Measurements from ENCODE around the gene FAM83F.

FAM83F gene

DNA sequence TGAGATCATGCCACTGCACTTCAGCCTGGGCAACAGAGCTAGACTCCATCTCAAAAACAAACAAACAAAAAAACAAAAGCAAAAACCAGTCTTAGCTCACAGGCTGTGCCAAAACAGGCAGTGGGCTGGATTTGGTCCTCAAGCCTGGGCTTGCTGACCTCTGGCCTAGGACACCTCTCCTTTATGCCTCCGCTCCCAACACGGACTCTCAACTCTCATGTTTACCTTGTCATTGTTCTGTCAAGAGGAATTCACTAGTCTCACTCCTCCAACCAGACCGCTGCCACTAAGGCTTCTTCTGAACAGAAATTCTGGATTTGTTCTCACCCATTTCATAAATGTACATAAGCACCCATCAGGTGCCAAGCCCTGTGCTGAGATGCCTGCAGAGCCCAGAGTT lies 42.6 kb downstream of the FAM83F start:
- DNase-seq = no peak

DNA sequence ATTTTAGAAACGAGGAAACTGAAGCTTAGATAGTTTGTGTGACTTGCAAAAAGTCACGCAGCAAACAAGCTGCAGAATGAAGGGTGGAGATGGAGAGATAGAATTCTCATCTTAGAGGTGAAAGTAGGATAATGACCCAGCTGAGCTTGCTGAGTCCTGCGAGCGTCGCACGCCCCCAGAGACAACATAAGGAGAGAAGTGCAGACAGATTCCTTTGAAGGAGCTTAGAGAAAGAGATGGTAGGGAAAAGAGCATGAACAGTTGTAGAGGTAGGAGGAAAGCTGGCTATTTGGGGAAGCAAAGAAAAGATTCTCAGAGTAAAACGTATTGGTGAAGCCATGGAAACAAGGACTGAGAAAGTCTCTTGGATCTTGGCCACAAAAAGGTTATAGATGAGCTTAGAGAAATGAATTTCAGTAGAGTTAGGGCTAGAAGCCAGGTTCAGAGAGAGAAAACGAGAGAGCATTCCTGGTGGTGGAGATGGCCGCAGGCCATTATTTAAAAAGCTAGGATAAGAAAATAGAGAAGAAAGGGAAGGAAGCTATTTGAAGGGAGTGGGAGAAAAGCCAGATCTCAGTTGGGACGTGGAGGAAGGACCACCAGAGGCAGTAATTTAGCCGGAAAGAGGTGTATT lies 44.8 kb downstream of the FAM83F start:
- DNase-seq = no peak

DNA sequence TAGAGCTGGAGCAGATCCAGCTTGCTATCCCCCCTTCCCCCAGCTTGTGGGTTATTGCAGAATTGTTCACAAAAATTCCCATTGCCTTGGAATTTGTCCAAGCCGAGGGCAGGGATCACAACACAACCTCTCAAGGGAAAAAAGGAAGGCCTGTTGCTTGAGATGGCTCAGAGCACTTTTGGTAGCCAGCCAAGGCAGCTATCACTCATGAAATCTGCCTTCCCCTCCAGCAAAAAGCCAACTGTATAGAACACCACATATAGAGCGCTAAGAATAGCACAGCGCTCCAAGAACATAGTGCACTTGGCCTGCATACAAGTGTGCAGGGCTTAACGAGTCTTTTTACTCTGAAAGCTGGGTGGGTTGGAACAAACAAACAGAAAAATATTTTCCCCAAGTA lies 46.2 kb downstream of the FAM83F start:
- DNase-seq = peak; percentile 33

DNA sequence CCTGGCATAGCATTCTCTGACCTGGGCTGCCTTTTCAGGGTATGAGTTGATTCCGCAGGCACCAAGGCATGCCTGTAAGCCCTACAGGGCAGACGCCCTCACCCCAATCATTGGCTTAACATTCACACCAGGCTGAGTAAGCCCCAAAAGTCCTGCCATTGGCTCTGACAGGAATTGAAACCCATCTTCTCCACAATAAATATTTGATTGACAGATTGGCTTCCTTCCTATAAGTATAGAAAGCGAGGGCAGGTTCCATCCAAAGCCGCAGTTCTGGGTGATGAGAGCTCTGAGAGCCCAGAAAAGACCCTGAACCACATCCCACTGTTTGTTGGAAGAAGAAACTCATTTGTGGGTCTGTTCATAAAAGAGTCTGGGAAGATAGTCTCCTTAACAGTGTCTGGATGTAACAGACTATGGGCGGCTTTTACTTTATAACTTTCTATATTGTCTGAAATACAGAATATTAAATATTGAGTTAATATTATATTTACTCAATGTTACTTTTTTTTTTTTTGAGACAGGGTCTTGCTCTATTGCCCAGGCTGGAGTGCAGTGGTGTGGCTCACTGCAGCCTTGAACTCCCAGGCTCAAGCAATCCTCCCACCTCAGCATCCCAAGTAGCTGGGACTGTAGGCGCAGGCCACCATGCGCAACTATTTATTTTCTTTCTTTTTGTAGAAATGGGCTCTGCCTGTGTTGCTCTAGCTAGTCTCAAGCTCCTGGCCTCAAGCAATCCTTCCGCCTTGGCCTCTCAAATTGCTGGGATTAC lies 46.8 kb downstream of the FAM83F start:
- no peak for DNase-seq

DNA sequence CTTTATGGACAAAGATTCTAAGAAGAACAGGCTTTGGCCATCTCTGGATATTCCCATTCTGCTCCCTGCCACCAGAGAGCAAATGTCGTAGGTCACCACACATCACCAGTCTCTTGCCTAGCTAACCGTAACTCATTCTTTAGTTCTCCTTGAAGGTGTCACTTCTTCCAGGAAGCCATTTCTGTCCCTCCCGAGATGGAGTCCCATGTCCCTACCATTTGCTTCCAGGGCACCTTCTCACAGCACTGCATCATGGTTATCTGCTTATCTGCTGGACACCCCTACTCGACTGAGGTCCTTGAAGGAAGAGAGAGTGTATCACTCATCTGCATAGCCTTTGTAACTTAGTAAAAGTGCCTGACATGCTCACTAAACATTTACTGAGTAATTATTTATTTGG lies 47.6 kb downstream of the FAM83F start:
- DNase-seq = no peak

DNA sequence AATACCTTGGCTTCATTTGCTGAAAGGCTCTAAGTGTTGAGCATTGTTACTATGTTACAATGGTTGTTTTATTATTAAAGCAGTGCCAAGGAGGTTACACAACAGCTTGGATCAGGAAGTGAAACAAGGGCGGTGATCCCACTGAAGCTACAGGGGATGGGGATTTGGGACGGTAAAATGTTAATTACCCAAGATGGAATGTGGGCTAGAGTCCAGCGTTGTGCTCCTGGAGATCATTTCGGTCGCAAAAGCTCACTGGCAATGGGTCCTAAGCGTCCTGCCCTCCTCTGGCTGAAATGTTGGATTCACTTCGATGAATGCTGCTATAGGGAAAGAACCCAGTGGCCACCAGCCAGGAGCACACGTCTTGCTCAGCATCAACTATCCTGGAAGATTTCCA lies 48.3 kb downstream of the FAM83F start:
- DNase-seq = no peak

DNA sequence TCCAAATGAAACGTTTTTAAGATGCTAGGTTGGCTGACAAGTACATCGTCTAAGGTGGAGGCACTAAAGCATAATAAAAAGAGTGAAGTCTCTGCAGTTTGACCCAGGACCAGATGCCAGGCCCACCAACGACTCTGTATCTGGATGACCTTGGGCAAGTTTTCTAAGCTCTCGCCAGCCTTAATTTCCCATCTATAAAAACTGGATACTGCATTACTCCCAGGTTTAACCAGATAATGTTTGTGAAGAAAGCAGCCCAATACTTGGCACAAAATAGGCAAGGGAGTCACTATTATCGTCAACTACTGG lies 49.0 kb downstream of the FAM83F start:
- DNase-seq = no peak

DNA sequence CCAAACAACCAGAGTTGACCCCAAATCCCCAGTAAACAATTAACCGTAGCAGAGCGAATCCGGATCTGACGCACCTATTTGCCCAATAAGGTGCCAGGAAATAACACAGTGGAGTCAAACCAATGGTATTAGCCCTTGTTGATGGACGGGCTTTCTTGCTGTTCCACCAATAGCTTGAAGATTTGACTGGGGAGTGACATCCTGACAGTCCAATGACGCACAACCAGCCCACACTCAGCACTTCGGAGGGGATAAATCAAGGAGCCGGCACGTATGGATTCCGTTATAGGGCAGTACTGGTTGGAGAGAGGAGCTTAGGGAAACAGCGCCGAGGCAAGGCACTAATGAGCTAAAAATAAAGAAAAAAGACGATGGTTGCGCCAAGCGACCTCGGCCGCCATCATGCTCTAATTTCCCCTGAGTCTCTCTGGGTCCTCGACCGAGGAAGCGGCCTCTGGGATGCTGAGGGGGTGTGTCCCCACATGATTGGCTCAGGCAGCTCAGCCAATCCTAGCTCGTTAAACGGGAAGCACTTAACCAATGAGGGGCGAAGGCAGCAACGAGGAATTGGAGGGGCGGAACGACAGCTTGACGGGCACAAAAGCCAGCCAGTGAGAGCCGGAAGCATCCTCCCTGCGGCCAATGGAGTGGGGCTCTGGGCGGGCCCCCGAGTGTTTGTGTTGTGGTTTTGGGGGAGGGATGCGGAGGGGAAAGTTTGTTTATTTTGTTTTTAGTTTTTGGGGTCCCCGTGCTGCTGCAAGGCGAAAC lies 49.5 kb downstream of the FAM83F start:
- DNase-seq = peak; percentile 100

DNA sequence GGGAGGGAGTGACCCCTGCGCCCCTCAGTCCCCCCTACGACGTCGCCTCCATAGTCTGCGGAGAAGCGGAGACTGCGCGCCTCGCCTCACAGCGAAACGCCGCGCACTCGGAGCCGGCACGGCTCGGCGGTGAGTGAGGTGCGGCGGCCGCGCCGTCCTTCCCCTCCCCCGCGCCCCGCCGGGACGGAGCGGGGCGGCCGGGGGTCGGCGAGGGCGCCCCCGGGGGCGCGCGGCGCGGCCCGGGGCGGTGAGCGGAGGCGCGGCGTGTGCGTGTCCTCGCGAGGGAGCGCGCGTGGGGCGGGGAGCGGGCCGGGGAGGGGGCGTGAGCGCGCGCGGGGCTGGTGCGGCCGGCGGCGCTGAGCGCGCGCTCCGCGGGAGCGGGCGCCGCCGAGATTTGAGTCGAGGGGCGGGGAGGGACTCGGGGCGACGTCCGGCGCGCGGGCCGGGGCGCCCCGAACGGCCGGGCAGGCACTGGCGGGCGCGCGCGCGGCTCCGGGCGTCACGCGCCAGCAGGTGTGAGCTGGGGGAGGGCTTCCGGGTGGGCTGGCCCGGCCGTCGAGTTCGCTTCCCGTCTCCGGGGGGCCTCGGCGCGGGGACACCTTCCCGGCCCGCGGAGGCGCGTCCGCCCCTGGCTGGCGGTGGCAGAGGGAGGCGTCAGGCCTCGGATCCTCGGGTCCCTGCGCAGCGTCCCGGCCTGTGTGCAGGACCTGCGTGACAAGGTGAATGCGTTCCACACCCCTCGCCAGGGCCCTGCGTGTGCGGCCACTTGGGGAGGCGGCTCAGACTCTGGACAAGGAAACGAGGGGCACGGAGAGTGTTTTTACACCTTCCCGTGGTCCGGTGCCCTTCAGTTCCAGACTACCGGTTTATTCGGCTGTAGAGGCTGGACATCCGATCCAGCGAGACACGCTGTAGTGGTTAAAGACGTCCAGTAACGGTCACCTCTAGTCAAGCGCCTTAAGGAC lies 50.4 kb downstream of the FAM83F start:
- peak; percentile 40 for DNase-seq

DNA sequence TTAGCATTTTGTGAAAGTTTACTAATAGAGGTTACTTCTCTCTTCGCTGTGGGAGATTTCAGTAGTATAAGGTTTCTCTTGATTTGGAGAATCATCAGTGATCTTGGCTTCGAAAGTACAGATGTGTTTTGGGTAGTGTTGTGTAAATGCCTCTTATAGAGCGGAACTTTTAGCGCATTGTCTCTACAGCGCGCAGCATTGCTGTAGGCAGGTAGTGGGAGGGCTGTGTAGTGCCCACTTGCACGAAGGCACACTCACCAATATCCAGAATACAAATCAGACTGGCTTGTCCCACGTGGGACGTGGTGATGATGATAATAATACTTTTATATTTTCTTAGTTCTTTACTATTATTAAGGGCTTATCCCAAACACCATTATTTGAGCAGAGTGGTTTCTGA lies 51.4 kb downstream of the FAM83F start:
- DNase-seq = no peak

DNA sequence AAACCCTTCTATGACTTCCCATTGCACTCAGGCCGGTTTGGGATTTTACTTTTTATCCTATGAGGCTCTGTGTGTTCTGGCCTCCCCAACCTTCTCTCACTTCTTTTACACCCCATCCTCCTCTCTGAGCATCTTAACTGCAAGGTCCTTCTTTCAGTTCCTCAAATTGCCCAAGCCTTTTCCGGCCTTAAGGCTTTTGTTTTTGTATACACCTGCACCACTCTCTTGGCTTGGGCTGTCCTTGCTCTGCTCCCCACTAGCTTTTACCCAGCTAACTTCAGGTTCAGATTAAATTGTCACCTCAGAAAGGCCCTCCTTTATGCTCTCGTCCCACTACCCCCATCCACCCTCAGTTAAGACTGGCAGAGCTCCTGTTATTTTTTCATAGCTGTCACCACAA lies 55.5 kb downstream of the FAM83F start:
- no peak for DNase-seq

DNA sequence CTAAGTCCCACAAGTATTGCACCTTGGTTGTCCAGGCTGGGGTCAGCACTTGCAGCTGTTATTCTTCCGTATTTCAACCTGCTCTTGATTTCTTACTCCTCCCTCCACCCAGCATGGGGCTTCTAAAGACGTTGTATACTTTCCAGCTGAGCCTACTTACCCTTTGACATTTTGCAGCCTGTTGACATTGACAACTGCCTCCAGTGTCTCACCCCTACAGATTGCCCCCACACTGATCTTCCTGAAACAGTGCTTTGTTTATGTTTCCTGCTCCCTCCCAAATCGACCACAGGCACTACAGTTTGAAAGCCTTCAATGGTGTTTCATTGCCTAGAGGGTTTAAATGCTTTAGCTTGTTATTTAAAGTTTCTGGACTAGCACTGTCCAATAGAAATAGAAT lies 56.6 kb downstream of the FAM83F start:
- DNase-seq = no peak

DNA sequence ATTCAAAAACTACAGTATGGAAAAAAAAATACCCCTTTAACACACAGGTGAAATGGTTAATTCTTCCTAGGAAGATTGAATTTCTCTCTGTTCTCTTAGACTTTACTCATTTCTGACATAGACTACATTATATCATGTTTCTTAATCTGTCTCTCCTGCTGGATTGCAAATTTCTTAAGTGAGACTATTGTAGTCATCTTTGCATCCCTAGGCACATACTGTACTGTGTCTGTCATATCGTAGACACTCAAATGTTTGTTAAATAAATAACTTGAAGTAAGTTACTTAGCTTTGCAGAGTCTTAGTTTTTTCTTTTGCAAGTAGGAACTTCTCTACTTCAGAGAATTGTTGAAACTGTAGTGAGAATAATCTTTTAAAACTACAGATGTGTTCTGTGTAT lies 58.7 kb downstream of the FAM83F start:
- DNase-seq = no peak

DNA sequence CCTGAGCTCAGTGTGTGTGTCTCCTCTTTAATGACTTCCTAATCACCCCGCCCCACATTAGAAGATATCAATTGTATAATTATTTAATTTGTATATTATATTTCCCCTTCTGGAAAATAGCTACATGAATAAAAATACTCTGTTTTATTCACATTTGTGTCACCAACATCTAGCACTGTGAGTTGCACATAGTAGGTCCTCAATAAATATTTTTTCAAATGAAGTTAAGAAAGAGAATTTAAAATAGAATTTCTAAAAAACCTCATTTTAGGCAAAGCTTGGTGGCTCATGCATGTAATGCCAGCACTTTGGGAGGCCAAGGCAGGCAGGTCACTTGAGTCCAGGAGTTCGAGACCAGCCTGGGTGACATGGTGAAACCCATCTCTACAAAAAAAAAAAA lies 59.7 kb downstream of the FAM83F start:
- no peak for DNase-seq

DNA sequence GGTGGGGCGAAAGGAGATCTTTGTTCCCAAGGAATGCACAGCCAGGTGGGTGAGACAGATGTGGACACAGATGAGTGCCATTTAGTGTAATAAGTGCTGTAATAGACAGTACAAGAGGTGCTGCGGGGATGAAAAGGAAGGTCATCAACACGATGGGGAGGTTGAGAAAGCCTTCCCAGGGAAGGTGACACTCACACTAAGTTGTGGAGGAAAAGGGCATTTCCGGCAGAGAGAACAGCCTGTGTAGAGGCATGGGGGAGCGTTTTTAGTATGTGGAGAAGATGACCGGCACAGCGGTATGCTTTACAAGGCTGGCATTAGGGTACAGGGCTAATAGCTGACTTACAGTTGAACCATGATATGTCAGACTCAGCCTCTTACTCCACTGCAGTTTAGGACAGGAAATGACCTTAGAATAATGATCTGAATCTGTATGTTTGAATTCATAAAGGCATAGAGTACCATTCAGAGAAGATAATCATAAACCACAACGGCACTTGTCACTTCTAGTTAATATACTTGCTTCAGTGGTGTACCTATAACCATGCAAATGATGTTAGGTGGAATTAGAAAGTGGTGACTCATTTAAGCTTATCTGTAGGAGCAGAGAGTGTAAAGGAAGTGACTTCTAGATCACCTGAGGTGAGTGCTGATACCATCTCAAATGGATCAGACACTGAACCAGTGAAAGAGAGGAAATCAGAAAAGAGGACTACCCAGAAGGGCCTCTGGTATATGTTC lies 60.6 kb downstream of the FAM83F start:
- no peak for DNase-seq

DNA sequence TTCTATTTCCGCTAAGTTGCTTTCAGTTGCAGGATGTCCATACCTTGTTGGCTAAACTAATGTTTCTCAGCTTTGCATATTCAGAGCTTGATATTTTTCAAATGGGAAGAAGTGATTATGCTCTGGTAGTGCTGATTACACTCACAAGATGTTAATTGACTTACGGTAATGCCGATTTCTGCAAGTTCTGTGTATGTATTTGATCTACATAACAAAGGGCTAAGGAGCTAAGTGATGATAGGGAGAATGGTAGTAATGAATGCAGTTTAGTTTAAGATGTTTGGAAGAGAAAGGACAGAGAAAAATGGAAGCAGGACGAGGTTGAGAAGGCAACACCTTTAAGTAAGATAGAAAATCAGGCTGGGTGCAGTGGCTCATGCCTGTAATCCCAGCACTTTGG lies 61.4 kb downstream of the FAM83F start:
- no peak for DNase-seq

DNA sequence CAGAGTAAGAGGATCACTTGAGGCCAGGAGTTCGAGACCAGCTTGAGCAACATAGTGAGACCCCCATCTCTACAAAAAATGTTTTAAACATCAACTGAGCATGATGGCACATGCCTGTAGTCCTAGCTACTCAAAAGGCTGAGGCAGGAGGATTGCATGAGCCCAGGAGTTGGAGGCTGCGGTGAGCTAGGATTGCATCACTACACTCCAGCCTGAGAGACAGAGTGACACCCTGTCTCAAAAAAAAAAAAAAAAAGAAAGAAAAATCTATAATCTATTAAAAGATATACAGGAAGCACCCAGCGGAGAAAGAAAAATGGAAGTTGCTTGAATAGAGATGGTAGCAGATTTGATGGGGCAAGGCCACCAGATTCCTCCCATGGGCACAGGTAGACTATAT lies 61.8 kb downstream of the FAM83F start:
- DNase-seq = no peak

DNA sequence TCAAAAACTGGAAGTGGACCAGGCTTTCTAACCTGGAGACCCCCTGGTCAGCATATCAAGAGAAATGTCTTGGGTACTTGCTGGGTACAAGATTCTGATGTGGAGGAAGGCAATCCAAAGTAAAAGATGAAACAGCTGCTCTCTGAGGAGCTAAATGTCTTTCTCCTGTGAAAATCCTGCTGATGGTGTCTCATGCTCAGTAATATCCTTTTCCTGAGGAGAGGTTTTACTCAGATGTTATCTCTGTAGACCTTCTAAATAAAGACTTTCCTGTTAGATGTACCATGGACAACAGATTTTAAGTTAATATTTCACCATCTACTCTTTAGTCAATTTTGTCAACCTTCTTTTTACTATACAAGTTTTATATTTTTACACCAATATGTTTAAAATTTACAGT lies 62.9 kb downstream of the FAM83F start:
- DNase-seq = no peak

DNA sequence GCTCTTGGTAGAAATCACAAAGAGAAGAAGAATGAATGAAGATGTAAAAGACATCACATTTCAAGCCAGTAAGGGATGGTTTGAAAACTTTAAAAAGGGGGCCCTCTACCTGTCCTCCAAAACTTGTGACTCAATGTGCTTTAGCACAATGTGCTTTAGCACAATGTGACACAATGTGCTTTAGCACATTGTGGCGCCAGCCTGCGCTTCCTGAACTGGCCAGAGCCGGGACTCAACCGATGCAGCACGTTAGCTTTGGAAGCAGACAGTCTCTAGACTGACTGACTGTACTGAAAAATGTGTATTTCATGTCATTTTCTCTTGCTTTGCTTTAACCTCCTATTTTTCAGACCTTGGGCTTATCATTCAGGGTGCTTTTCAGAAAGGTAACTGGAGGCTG lies 63.5 kb downstream of the FAM83F start:
- DNase-seq = no peak

DNA sequence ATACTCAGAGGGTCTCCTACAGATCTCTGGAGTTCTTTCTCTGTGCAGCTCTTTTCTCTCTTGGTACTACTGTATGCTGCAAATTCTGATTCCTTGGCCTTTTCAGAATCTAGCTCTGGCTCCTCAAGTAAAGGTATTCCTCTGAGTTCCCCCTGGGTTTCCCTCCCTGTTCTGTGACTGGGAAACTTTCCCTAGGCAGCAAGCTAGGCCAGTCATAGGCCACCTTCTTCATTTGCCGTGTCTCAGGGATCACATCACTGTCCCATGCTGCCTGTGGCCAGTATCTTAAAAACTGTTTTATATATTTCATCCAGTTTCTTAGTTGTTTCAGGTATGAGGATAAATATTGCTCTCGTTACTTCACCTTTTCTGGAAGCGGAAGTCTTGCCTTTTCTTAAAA lies 71.2 kb downstream of the FAM83F start:
- no peak for DNase-seq

DNA sequence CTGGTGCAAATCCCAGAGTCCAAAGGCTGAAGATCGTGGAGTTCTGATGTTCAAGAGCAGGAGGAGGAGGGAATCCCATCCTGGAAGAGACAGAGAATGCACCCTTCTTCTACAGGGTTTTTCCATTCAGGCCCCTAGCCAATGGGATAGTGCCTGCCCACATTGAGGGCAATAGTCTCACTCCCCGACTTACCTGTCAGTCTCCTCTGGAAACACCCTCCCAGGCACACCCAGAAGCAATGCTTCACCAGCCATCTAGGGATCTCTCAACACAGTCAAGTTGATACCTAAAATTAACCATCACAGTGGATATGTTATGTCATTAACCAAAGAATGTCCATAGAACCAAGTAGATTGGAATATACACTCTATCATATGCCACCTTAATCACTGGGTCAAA lies 72.9 kb downstream of the FAM83F start:
- no peak for DNase-seq

DNA sequence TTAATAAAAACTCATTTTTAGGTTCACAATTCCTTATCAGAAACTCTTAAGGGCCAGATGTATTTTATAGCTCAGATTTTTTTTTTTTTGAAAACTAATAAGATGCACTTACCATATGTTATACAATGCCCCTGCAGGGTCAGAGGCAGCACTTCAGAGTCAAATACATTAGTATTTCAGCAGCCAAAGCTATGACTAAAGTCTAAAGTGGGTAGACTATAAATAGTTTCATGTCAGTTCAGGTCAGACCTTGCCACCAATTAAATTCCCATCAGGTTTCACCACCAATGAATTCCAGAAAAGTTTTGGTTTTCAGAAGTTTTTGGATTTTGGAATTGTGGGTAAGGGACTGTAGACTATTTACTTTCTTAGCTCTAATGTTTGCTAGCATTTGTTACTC lies 75.9 kb downstream of the FAM83F start:
- no peak for DNase-seq

Measured in NCI-H1092 treated with DMSO at 0.1 percent for 48 hours (cell line).